ENCODE measurements around the gene MIGA2.

The MIGA2 gene

GRCh38 chr9:129036923-129037766 is 719 bp downstream of the MIGA2 start:
- Mint-ChIP-seq H3K4me3 (peak overlapping the region; percentile 89 to 90), H3K9me3 (no peaks in the 10 kb centered on the region), H3K4me1 (peaks cover 19 to 38% of the 10 kb centered on the region in 2 donors), H3K27ac (peak overlapping the region; percentile 95), H3K36me3 (peaks cover 13 to 14% of the 10 kb centered on the region in 2 donors), H3K27me3 (no peaks in the 10 kb centered on the region)
- DNase-seq = no peak
- no peak for ATAC-seq (replicated peaks)

- H3K9me3 Mint-ChIP-seq = no peaks in the 10 kb centered on the region
Observed at GRCh38 chr9:129037767-129038098, 1.3 kb downstream of the MIGA2 start.

GRCh38 chr9:129038109-129038852 is 1.9 kb downstream of the MIGA2 start:
- DNase-seq (no peak), ATAC-seq (replicated peaks) (no peak)
- Mint-ChIP-seq H3K27ac (peak overlapping the region; percentile 31), H3K27me3 (no peaks in the 10 kb centered on the region), H3K9me3 (no peaks in the 10 kb centered on the region), H3K4me3 (peak overlapping the region; percentile 89 to 90), H3K36me3 (peaks cover 21% of the 10 kb centered on the region in 2 donors), H3K4me1 (peaks cover 19 to 38% of the 10 kb centered on the region in 2 donors)

More at GRCh38 chr9:129037767-129038098, 1.3 kb downstream of the MIGA2 start:
- peak overlapping the region; percentile 89 to 90 for H3K4me3 Mint-ChIP-seq
- H3K36me3 Mint-ChIP-seq = peaks cover 19 to 20% of the 10 kb centered on the region in 2 donors
- peak overlapping the region; percentile 31 for H3K27ac Mint-ChIP-seq
- H3K4me1 Mint-ChIP-seq = peaks cover 19 to 38% of the 10 kb centered on the region in 2 donors
- no peak for DNase-seq
- H3K27me3 Mint-ChIP-seq = no peaks in the 10 kb centered on the region
- ATAC-seq (replicated peaks) = no peak

- Mint-ChIP-seq H3K36me3 (peaks cover 21 to 26% of the 10 kb centered on the region in 2 donors), H3K27ac (no peak overlapping the region), H3K4me3 (no peak overlapping the region), H3K4me1 (peaks cover 22 to 38% of the 10 kb centered on the region in 2 donors), H3K27me3 (no peaks in the 10 kb centered on the region), H3K9me3 (no peaks in the 10 kb centered on the region)
- no peak for DNase-seq
- no peak for ATAC-seq (replicated peaks)
Observed at GRCh38 chr9:129040113-129040643, 3.8 kb downstream of the MIGA2 start.

- no peak for DNase-seq
- no peak for ATAC-seq (replicated peaks)
- peak overlapping the region; percentile 14 for H3K27ac Mint-ChIP-seq
Observed at GRCh38 chr9:129042016-129042415, 5.6 kb downstream of the MIGA2 start.

GRCh38 chr9:129052592-129052991 is 16.2 kb downstream of the MIGA2 start:
- Mint-ChIP-seq H3K27me3 (no peaks in the 10 kb centered on the region), H3K4me1 (no peaks in the 10 kb centered on the region), H3K4me3 (no peak overlapping the region), H3K36me3 (peaks cover 26 to 31% of the 10 kb centered on the region in 2 donors), H3K27ac (no peak overlapping the region), H3K9me3 (no peaks in the 10 kb centered on the region)
- no peak for ATAC-seq (replicated peaks)
- no peak for DNase-seq

More at GRCh38 chr9:129042016-129042415, 5.6 kb downstream of the MIGA2 start:
- Mint-ChIP-seq H3K4me1 (peaks cover 18 to 25% of the 10 kb centered on the region in 2 donors), H3K4me3 (no peak overlapping the region), H3K36me3 (peaks cover 21 to 31% of the 10 kb centered on the region in 2 donors), H3K27me3 (no peaks in the 10 kb centered on the region), H3K9me3 (no peaks in the 10 kb centered on the region)

GRCh38 chr9:129053020-129053419 is 16.6 kb downstream of the MIGA2 start:
- ATAC-seq (replicated peaks) (no peak), DNase-seq (no peak)
- Mint-ChIP-seq H3K36me3 (peaks cover 22 to 32% of the 10 kb centered on the region in 2 donors), H3K27me3 (no peaks in the 10 kb centered on the region), H3K4me1 (no peaks in the 10 kb centered on the region), H3K9me3 (no peaks in the 10 kb centered on the region), H3K27ac (no peak overlapping the region), H3K4me3 (no peak overlapping the region)

- H3K27ac Mint-ChIP-seq = no peak overlapping the region
- H3K4me1 Mint-ChIP-seq = peaks cover 0 to 5% of the 10 kb centered on the region in 2 donors
- H3K27me3 Mint-ChIP-seq = no peaks in the 10 kb centered on the region
- H3K4me3 Mint-ChIP-seq = no peak overlapping the region
- H3K36me3 Mint-ChIP-seq = peaks cover 18 to 26% of the 10 kb centered on the region in 2 donors
- H3K9me3 Mint-ChIP-seq = no peaks in the 10 kb centered on the region
- ATAC-seq (replicated peaks) (no peak), DNase-seq (no peak)
Observed at GRCh38 chr9:129054163-129054851, 17.9 kb downstream of the MIGA2 start.

- no peak overlapping the region for H3K27ac Mint-ChIP-seq
- peaks cover 19 to 33% of the 10 kb centered on the region in 2 donors for H3K36me3 Mint-ChIP-seq
- DNase-seq (no peak), ATAC-seq (replicated peaks) (peak in 1 of 2 donors; percentile 27)
- H3K4me1 Mint-ChIP-seq = peaks cover 0 to 7% of the 10 kb centered on the region in 2 donors
- H3K27me3 Mint-ChIP-seq = no peaks in the 10 kb centered on the region
- no peak overlapping the region for H3K4me3 Mint-ChIP-seq
- H3K9me3 Mint-ChIP-seq = no peaks in the 10 kb centered on the region
Observed at GRCh38 chr9:129058965-129059795, 22.8 kb downstream of the MIGA2 start.

- DNase-seq = no peak
- Mint-ChIP-seq H3K4me1 (peaks cover 0 to 7% of the 10 kb centered on the region in 2 donors), H3K27ac (no peak overlapping the region), H3K9me3 (no peaks in the 10 kb centered on the region), H3K27me3 (no peaks in the 10 kb centered on the region), H3K4me3 (no peak overlapping the region), H3K36me3 (peaks cover 18 to 30% of the 10 kb centered on the region in 2 donors)
- ATAC-seq (replicated peaks) = no peak
Observed at GRCh38 chr9:129059796-129060785, 23.7 kb downstream of the MIGA2 start.

GRCh38 chr9:129060991-129061390 is 24.6 kb downstream of the MIGA2 start:
- H3K4me3 Mint-ChIP-seq = no peak overlapping the region
- no peak overlapping the region for H3K27ac Mint-ChIP-seq
- no peaks in the 10 kb centered on the region for H3K27me3 Mint-ChIP-seq
- DNase-seq (no peak), ATAC-seq (replicated peaks) (no peak)
- peaks cover 0 to 7% of the 10 kb centered on the region in 2 donors for H3K4me1 Mint-ChIP-seq
- H3K9me3 Mint-ChIP-seq = no peaks in the 10 kb centered on the region
- H3K36me3 Mint-ChIP-seq = peaks cover 22 to 38% of the 10 kb centered on the region in 2 donors

GRCh38 chr9:129063061-129063460 is 26.6 kb downstream of the MIGA2 start:
- Mint-ChIP-seq H3K27ac (no peak overlapping the region), H3K27me3 (no peaks in the 10 kb centered on the region), H3K4me1 (peaks cover 2 to 9% of the 10 kb centered on the region in 2 donors), H3K36me3 (peaks cover 30 to 34% of the 10 kb centered on the region in 2 donors), H3K9me3 (no peaks in the 10 kb centered on the region), H3K4me3 (no peak overlapping the region)
- no peak for ATAC-seq (replicated peaks)
- DNase-seq = no peak
